Natural killer cell (primary cell): Measurements from ENCODE around the gene MTFR1L. TPM values are rescaled to one million over a fixed set of nuclear protein-coding genes. Genes with fewer than 3 reads are reported as not detected.

Experiments
- ATAC-seq, 3 donors: fragments of 150-1000 bp in 2 of 3; fragments of 200-7000 bp in 1 of 3; cut with Tn5 transposase; 1 replicate in 1 of 3; 2 replicates in 2 of 3; pipeline ENCODE4 v1.10.0; 2021; ENCODE audit warnings: mild to moderate bottlenecking in 2 of 3, moderate library complexity in 2 of 3
- DNase-seq, 2 donors: peaks; one replicate each; pipeline versions ENCODE4 v3.0.0 to v3.0.0-alpha.2; 2013 to 2021; ENCODE audit warnings: mixed read lengths in 1 of 2
- H3K27ac ChIP-seq: one replicate; pipeline ENCODE4 v1.5.1; 2013; ENCODE audit warnings: mild to moderate bottlenecking, low read length
- H3K27me3 ChIP-seq: one replicate; pipeline ENCODE4 v1.6.1; 2013; ENCODE audit warnings: low read length; ENCODE audit not compliant: control insufficient read depth, insufficient read depth
- H3K36me3 ChIP-seq: one replicate; pipeline ENCODE4 v1.6.1; 2013; ENCODE audit warnings: low read length; ENCODE audit not compliant: control insufficient read depth, insufficient read depth
- H3K4me1 ChIP-seq: one replicate; pipeline ENCODE4 v1.6.1; 2013; ENCODE audit warnings: low read length; ENCODE audit not compliant: control insufficient read depth, insufficient read depth
- H3K4me3 ChIP-seq: one replicate; pipeline ENCODE4 v1.5.1; 2013; ENCODE audit warnings: low read length
- H3K9me3 ChIP-seq: one replicate; pipeline ENCODE4 v1.6.1; 2013; ENCODE audit warnings: low read length; ENCODE audit not compliant: control insufficient read depth, insufficient read depth
- H3K27ac Mint-ChIP-seq, 2 donors: one replicate each; pipeline ENCODE4 v1.8.0; 2022; ENCODE audit warnings: mild to moderate bottlenecking in 2 of 2, mixed read lengths in 2 of 2, moderate library complexity in 1 of 2
- H3K27me3 Mint-ChIP-seq, 2 donors: one replicate each; pipeline ENCODE4 v1.8.0; 2022; ENCODE audit warnings: low read depth in 2 of 2, mixed read lengths in 2 of 2
- H3K36me3 Mint-ChIP-seq: one replicate; pipeline ENCODE4 v1.8.0; 2022; ENCODE audit warnings: mixed read lengths
- H3K4me1 Mint-ChIP-seq, 2 donors: one replicate each; pipeline ENCODE4 v1.8.0; 2022; ENCODE audit warnings: mixed read lengths in 2 of 2
- H3K4me3 Mint-ChIP-seq: one replicate; pipeline ENCODE4 v1.8.0; 2022; ENCODE audit warnings: mild to moderate bottlenecking, moderate library complexity, mixed read lengths
- H3K9me3 Mint-ChIP-seq, 2 donors: one replicate each; pipeline ENCODE4 v1.8.0; 2022; ENCODE audit warnings: mixed read lengths in 2 of 2
- CTCF ChIP-seq: fragments of 200-600 bp; IDR thresholded peaks from one replicate; pipeline ENCODE4 v1.8.0; 2022; ENCODE audit warnings: antibody characterized with exemption
- WGBS: methylation state at CpG from one replicate; pipeline ENCODE4 v1.1.7; 2013; ENCODE audit warnings: missing lambda C conversion rate; ENCODE audit not compliant: insufficient coverage; 5-methylcytosine and 5-hydroxymethylcytosine counted together
- intact Hi-C: fragments of 100-400 bp; cut with micrococcal nuclease; formaldehyde crosslinking; loops from one replicate; pipeline ENCODE4 v1.14.2; 2022
- total RNA-seq, 4 donors: library from RNA; stranded (reverse); fragments of 120-200 nt in 1 of 4; gene quantifications; one replicate each; pipeline versions ENCODE4 v1.2.3 to v1.2.4, GENCODE V29; 2013 to 2022

MTFR1L gene
- total RNA-seq, 3 donors from 2014 or later (not counting 1 experiment from before 2014, with no cell fraction given): 33.4 to 39.0 (median 39.0) TPM

GRCh38 chr1:25864434-25864833 lies 44.7 kb downstream of the MTFR1L start:
- Histone ChIP-seq H3K27me3 (no peaks in the 10 kb centered on the region), H3K4me1 (peaks cover 24% of the 10 kb centered on the region), H3K27ac (no peak overlapping the region), H3K9me3 (no peaks in the 10 kb centered on the region), H3K4me3 (no peak overlapping the region), H3K36me3 (no peaks in the 10 kb centered on the region)
- no peaks in the 10 kb centered on the region for H3K36me3 Mint-ChIP-seq
- 82% methylated on average over 3 of the region's 3 CpGs for WGBS
- intact Hi-C loops: no loop called here
- H3K9me3 Mint-ChIP-seq: no peaks in the 10 kb centered on the region
- no peak for TF ChIP-seq CTCF
- H3K4me3 Mint-ChIP-seq: no peak overlapping the region
- ATAC-seq (no peak), DNase-seq (no peak)
- no peak overlapping the region for H3K27ac Mint-ChIP-seq
- H3K27me3 Mint-ChIP-seq: no peaks in the 10 kb centered on the region
- H3K4me1 Mint-ChIP-seq: peaks cover 10 to 15% of the 10 kb centered on the region in 2 donors

GRCh38 chr1:25866288-25866687 lies 46.5 kb downstream of the MTFR1L start:
- Mint-ChIP-seq H3K36me3 (no peaks in the 10 kb centered on the region), H3K4me3 (no peak overlapping the region), H3K27ac (no peak overlapping the region), H3K4me1 (peaks cover 4 to 5% of the 10 kb centered on the region in 2 donors), H3K9me3 (no peaks in the 10 kb centered on the region), H3K27me3 (no peaks in the 10 kb centered on the region)
- Histone ChIP-seq H3K4me1 (peaks cover 10% of the 10 kb centered on the region), H3K27ac (no peak overlapping the region), H3K27me3 (no peaks in the 10 kb centered on the region), H3K4me3 (no peak overlapping the region), H3K9me3 (no peaks in the 10 kb centered on the region), H3K36me3 (no peaks in the 10 kb centered on the region)
- WGBS: 55% methylated on average over 1 of the region's 1 CpG
- no peak for ATAC-seq
- no peak for TF ChIP-seq CTCF
- intact Hi-C loops: no loop called here
- no peak for DNase-seq

DNA sequence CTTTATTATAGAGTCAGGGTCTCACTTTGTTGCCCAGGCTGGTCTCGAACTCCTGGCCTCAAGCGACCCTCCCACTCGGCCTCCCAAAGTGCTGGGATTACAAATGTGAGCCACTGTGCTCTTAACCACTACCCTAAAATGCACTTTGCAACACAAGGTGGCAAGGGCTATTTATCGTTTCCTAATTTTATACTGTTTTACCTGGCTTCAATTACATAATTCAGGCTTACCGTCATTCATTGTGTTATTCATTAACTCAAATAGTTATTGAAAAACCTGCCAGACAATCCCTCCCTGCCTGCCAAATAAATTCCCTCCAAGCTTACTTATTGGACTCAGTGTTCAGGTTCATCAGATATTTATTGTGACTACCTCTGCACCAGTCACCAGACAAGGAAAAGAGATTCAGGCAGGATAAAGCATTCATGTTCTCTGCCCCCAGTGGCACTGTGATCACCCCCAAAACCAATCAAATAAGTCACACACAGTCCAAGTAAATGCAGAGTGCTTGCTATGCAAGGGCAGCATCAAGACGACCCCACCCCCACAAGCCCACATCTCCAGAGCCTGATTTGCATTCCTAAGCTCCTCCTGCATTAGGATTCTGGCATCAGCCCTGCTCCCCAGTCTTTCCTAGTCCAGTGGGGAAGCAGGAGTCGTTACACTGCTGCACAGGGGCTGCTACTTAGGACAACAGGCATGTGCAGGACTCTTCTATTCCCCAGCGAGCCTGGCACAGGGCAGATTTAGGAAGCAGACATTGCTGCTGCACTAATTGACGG lies 47.6 kb downstream of the MTFR1L start:
- H3K9me3 ChIP-seq: no peaks in the 10 kb centered on the region
- no peak overlapping the region for H3K27ac ChIP-seq
- Mint-ChIP-seq H3K27me3 (no peaks in the 10 kb centered on the region), H3K27ac (no peak overlapping the region), H3K36me3 (no peaks in the 10 kb centered on the region), H3K9me3 (no peaks in the 10 kb centered on the region), H3K4me3 (no peak overlapping the region), H3K4me1 (no peaks in the 10 kb centered on the region)
- intact Hi-C loops: no loop called here
- no peak for TF ChIP-seq CTCF
- 88% methylated on average over 9 of the region's 9 CpGs for WGBS
- H3K4me3 ChIP-seq: no peak overlapping the region
- DNase-seq (no peak), ATAC-seq (no peak)
- H3K36me3 ChIP-seq: no peaks in the 10 kb centered on the region
- H3K4me1 ChIP-seq: no peaks in the 10 kb centered on the region
- no peaks in the 10 kb centered on the region for H3K27me3 ChIP-seq
